ENCODE measurements around the gene MYO1F.

The MYO1F gene

GRCh38 chr19:8483165-8483564 lies 94.1 kb downstream of the MYO1F start:
- Histone ChIP-seq H2AFZ (ENCODE audit: low read depth) (no peak overlapping the region), H3K27me3 (ENCODE audit: insufficient read depth, low read depth) (no peaks in the 10 kb centered on the region), H3K9ac (no peak overlapping the region), H3K79me2 (ENCODE audit: insufficient read depth, low read depth) (peaks cover 47% of the 10 kb centered on the region), H3K36me3 (ENCODE audit: insufficient read depth) (no peaks in the 10 kb centered on the region; the same call in 1 of the 2 replicates), H4K20me1 (ENCODE audit: insufficient read depth) (peaks cover 5% of the 10 kb centered on the region; the same call in 1 of the 2 replicates), H3K4me2 (no peak overlapping the region), H3K4me3 (IDR thresholded peaks at IDR 0.05; ENCODE audit: insufficient read depth, low read depth, low read length) (no peak overlapping the region), H3K27ac (no peak overlapping the region), H3K4me1 (ENCODE audit: low read depth, poor library complexity, severe bottlenecking) (no peaks in the 10 kb centered on the region)
- TF ChIP-seq CTCF (conservative IDR thresholded peaks at IDR 0.05; ENCODE audit: low read depth, low read length) = no peak

GRCh38 chr19:8482696-8483095 lies 94.5 kb downstream of the MYO1F start:
- H3K4me3 ChIP-seq (IDR thresholded peaks at IDR 0.05; ENCODE audit: insufficient read depth, low read depth, low read length) = no peak overlapping the region
- no peaks in the 10 kb centered on the region; the same call in 1 of the 2 replicates for H3K36me3 ChIP-seq (ENCODE audit: insufficient read depth)
- peaks cover 51% of the 10 kb centered on the region for H3K79me2 ChIP-seq (ENCODE audit: insufficient read depth, low read depth)
- H2AFZ ChIP-seq (ENCODE audit: low read depth) = no peak overlapping the region
- no peak overlapping the region for H3K4me2 ChIP-seq
- H3K9ac ChIP-seq = no peak overlapping the region
- H3K4me1 ChIP-seq (ENCODE audit: low read depth, poor library complexity, severe bottlenecking) = no peaks in the 10 kb centered on the region
- H3K27ac ChIP-seq = no peak overlapping the region
- no peak for TF ChIP-seq CTCF (conservative IDR thresholded peaks at IDR 0.05; ENCODE audit: low read depth, low read length)
- H3K27me3 ChIP-seq (ENCODE audit: insufficient read depth, low read depth) = no peaks in the 10 kb centered on the region
- peaks cover 5% of the 10 kb centered on the region; the same call in 1 of the 2 replicates for H4K20me1 ChIP-seq (ENCODE audit: insufficient read depth)

- no peaks in the 10 kb centered on the region for H3K27me3 ChIP-seq (ENCODE audit: insufficient read depth, low read depth)
- H3K79me2 ChIP-seq (ENCODE audit: insufficient read depth, low read depth) = peaks cover 60% of the 10 kb centered on the region
- no peak overlapping the region for H3K4me2 ChIP-seq
- H3K9ac ChIP-seq = no peak overlapping the region
- H2AFZ ChIP-seq (ENCODE audit: low read depth) = no peak overlapping the region
- no peak overlapping the region for H3K27ac ChIP-seq
- H3K4me3 ChIP-seq (IDR thresholded peaks at IDR 0.05; ENCODE audit: insufficient read depth, low read depth, low read length) = no peak overlapping the region
- no peak for TF ChIP-seq CTCF (conservative IDR thresholded peaks at IDR 0.05; ENCODE audit: low read depth, low read length)
- H3K4me1 ChIP-seq (ENCODE audit: low read depth, poor library complexity, severe bottlenecking) = no peaks in the 10 kb centered on the region
- H4K20me1 ChIP-seq (ENCODE audit: insufficient read depth) = peaks cover 5% of the 10 kb centered on the region; the same call in 1 of the 2 replicates
- H3K36me3 ChIP-seq (ENCODE audit: insufficient read depth) = no peaks in the 10 kb centered on the region; the same call in 1 of the 2 replicates
Observed at GRCh38 chr19:8481616-8482015, 95.6 kb downstream of the MYO1F start.

- no peaks in the 10 kb centered on the region for H3K27me3 ChIP-seq (ENCODE audit: insufficient read depth, low read depth)
- no peak overlapping the region for H3K27ac ChIP-seq
- no peak overlapping the region for H3K4me2 ChIP-seq
- TF ChIP-seq CTCF (conservative IDR thresholded peaks at IDR 0.05; ENCODE audit: low read depth, low read length) = no peak
- no peak overlapping the region for H3K4me3 ChIP-seq (IDR thresholded peaks at IDR 0.05; ENCODE audit: insufficient read depth, low read depth, low read length)
- peaks cover 63% of the 10 kb centered on the region for H3K79me2 ChIP-seq (ENCODE audit: insufficient read depth, low read depth)
- H3K4me1 ChIP-seq (ENCODE audit: low read depth, poor library complexity, severe bottlenecking) = no peaks in the 10 kb centered on the region
- no peak overlapping the region for H2AFZ ChIP-seq (ENCODE audit: low read depth)
- H3K9ac ChIP-seq = no peak overlapping the region
- H3K36me3 ChIP-seq (ENCODE audit: insufficient read depth) = no peaks in the 10 kb centered on the region; the same call in 1 of the 2 replicates
- H4K20me1 ChIP-seq (ENCODE audit: insufficient read depth) = peaks cover 5% of the 10 kb centered on the region; the same call in 1 of the 2 replicates
Observed at GRCh38 chr19:8481201-8481600, 96.0 kb downstream of the MYO1F start.
